ENCODE measurements around the gene C12orf76. TPM values are rescaled to one million over a fixed set of nuclear protein-coding genes. Genes with fewer than 3 reads are reported as not detected.
A peak's percentile ranks its signal among the peaks of the same experiment; 100 is the strongest.

The C12orf76 gene
- total and polyA plus RNA-seq, 9 of the 15 experiments (the other 6 are each of a cell fraction or from before 2014, with no cell fraction given) = 6.3 to 38.6 (median 12.3) TPM

DNA sequence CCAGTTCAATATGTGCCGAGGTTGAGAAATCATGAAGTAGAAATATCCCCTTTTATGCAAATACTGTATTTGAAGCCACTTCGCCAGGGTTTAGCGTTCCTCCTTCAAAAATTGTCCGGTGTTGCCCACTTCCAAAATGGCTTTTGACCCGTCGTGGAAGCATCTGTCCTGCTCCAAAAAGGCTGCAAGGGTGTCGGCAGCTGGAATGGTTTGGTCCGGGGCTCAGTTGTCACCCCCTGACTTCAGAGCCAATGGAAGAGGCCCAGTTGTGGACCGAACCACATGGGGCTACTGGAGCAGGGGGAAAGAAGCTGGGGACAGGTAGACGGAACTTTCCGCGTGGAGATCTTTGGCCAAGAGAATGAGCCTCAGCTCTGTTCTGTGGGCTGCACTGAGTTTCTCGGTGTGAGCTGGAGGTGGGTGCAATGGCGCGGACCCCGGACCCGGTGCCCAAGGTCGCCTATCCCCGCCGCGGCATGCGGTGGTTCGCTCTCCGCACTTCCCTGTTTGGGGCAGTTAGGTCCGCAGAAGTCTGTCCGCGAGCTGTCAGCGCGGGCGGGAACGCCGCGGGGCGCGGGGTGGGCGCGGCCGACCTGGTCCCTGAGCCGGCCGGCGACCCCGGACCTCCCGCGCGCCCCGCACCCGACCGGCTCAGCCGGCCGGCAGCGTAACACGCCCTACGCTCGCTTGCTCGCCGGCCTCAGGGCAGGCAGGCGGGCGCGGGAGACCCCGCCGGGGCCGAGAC, 49.2 kb downstream of the C12orf76 start, which contains the start of gene ANKRD13A (continued):
- TF ChIP-seq RBM14 (IDR thresholded peaks at IDR 0.05; ENCODE audit: borderline replicate concordance, insufficient read depth, low read depth, low read length) = no peak
- no peak for TF ChIP-seq ZNF354B (CRISPR knock-in tag; IDR thresholded peaks at IDR 0.05)
- TF ChIP-seq MCM7 (IDR thresholded peaks at IDR 0.05) = no peak
- TF ChIP-seq ZNF175 (CRISPR knock-in tag; IDR thresholded peaks at IDR 0.05; ENCODE audit: low read depth) = 0 out of 2 replicates have a peak, but pooled peaks have one; percentile 36
- TF ChIP-seq, protein P1, sequence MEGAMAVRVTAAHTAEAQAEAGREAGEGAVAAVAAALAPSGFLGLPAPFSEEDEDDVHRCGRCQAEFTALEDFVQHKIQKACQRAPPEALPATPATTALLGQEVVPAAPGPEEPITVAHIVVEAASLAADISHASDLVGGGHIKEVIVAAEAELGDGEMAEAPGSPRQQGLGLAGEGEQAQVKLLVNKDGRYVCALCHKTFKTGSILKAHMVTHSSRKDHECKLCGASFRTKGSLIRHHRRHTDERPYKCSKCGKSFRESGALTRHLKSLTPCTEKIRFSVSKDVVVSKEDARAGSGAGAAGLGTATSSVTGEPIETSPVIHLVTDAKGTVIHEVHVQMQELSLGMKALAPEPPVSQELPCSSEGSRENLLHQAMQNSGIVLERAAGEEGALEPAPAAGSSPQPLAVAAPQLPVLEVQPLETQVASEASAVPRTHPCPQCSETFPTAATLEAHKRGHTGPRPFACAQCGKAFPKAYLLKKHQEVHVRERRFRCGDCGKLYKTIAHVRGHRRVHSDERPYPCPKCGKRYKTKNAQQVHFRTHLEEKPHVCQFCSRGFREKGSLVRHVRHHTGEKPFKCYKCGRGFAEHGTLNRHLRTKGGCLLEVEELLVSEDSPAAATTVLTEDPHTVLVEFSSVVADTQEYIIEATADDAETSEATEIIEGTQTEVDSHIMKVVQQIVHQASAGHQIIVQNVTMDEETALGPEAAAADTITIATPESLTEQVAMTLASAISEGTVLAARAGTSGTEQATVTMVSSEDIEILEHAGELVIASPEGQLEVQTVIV (CRISPR knock-in tag; IDR thresholded peaks at IDR 0.05; ENCODE audit: borderline replicate concordance) = no peak
- TF ChIP-seq, protein P2, sequence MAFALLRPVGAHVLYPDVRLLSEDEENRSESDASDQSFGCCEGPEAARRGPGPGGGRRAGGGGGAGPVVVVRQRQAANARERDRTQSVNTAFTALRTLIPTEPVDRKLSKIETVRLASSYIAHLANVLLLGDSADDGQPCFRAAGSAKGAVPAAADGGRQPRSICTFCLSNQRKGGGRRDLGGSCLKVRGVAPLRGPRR (CRISPR knock-in tag; IDR thresholded peaks at IDR 0.05) = 0 out of 2 replicates have a peak, but pooled peaks have one; percentile 7
- no peak for TF ChIP-seq NFE2L1 (tag; IDR thresholded peaks at IDR 0.05; ENCODE audit: borderline replicate concordance, low read depth)
- peak; percentile 67; the same call in 1 of the 2 replicates for TF ChIP-seq KLF6 (CRISPR knock-in tag; IDR thresholded peaks at IDR 0.05; ENCODE audit: borderline replicate concordance)
- TF ChIP-seq ARID2 (IDR thresholded peaks at IDR 0.05) = no peak
- no peak for TF ChIP-seq ZNF224 (CRISPR knock-in tag; IDR thresholded peaks at IDR 0.05)
- TF ChIP-seq, protein P3, sequence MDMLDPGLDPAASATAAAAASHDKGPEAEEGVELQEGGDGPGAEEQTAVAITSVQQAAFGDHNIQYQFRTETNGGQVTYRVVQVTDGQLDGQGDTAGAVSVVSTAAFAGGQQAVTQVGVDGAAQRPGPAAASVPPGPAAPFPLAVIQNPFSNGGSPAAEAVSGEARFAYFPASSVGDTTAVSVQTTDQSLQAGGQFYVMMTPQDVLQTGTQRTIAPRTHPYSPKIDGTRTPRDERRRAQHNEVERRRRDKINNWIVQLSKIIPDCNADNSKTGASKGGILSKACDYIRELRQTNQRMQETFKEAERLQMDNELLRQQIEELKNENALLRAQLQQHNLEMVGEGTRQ (CRISPR knock-in tag; IDR thresholded peaks at IDR 0.05) = peak; percentile 49; the same call in 1 of the 2 replicates
- no peak for TF ChIP-seq POLR3G (IDR thresholded peaks at IDR 0.05; ENCODE audit: extremely low read depth, insufficient read length, insufficient replicate concordance)
- no peak for TF ChIP-seq ILK (tag; IDR thresholded peaks at IDR 0.05; ENCODE audit: borderline replicate concordance, low read depth)
- TF ChIP-seq ZBED1 (IDR thresholded peaks at IDR 0.05) = no peak
- peak; percentile 59; the same call in 1 of the 2 replicates for TF ChIP-seq DIDO1 (tag; IDR thresholded peaks at IDR 0.05; ENCODE audit: low read depth)
- no peak for TF ChIP-seq ADNP (tag; IDR thresholded peaks at IDR 0.05)
- no peak for TF ChIP-seq NFATC3 (IDR thresholded peaks at IDR 0.05)
- TF ChIP-seq ERF (CRISPR knock-in tag; IDR thresholded peaks at IDR 0.05) = no peak
- TF ChIP-seq HEY1 (CRISPR knock-in tag; IDR thresholded peaks at IDR 0.05; ENCODE audit: borderline replicate concordance) = no peak
- peak in 1 of 2 experiments; percentile 54 for TF ChIP-seq NRF1 (conservative IDR thresholded peaks at IDR 0.05 in 1 of 2, IDR thresholded peaks at IDR 0.05 in 1 of 2)
- TF ChIP-seq, protein P4, sequence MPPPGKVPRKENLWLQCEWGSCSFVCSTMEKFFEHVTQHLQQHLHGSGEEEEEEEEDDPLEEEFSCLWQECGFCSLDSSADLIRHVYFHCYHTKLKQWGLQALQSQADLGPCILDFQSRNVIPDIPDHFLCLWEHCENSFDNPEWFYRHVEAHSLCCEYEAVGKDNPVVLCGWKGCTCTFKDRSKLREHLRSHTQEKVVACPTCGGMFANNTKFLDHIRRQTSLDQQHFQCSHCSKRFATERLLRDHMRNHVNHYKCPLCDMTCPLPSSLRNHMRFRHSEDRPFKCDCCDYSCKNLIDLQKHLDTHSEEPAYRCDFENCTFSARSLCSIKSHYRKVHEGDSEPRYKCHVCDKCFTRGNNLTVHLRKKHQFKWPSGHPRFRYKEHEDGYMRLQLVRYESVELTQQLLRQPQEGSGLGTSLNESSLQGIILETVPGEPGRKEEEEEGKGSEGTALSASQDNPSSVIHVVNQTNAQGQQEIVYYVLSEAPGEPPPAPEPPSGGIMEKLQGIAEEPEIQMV (tag; conservative IDR thresholded peaks at IDR 0.05; ENCODE audit: low read depth) = 0 out of 2 replicates have a peak, but pooled peaks have one; percentile 5
- no peak; the same call in 1 of the 2 replicates for TF ChIP-seq MEF2A (IDR thresholded peaks at IDR 0.05; ENCODE audit: control insufficient read depth, low read depth, low read length)
- TF ChIP-seq CHD2 (IDR thresholded peaks at IDR 0.05; ENCODE audit: low read depth, low read length) = 0 out of 2 replicates have a peak, but pooled peaks have one; percentile 13
- TF ChIP-seq ZNF695 (CRISPR knock-in tag; IDR thresholded peaks at IDR 0.05) = no peak

Data from K562 (cell line).